ENCODE measurements around the gene HNRNPA0.

DNA sequence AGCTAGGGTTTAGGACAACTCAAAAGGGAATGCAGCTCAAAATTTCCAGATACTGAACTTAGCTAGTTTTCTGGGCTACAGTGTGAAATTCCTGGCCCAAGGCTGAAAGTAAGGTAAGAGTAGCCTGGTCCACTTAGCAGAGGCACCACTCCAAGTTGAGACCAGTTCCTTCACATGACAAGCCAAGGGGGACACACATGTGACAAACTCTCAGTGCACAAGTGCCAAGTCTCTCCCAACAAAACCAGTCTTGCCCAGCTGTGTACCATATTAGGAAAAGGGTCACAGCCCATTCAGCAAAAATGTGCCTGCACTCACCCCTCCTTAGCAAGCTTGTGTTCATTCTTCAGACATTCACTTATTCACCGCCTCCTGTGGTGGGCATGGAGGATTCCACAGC, 46.1 kb downstream of the HNRNPA0 start:
- TF ChIP-seq, protein P1, sequence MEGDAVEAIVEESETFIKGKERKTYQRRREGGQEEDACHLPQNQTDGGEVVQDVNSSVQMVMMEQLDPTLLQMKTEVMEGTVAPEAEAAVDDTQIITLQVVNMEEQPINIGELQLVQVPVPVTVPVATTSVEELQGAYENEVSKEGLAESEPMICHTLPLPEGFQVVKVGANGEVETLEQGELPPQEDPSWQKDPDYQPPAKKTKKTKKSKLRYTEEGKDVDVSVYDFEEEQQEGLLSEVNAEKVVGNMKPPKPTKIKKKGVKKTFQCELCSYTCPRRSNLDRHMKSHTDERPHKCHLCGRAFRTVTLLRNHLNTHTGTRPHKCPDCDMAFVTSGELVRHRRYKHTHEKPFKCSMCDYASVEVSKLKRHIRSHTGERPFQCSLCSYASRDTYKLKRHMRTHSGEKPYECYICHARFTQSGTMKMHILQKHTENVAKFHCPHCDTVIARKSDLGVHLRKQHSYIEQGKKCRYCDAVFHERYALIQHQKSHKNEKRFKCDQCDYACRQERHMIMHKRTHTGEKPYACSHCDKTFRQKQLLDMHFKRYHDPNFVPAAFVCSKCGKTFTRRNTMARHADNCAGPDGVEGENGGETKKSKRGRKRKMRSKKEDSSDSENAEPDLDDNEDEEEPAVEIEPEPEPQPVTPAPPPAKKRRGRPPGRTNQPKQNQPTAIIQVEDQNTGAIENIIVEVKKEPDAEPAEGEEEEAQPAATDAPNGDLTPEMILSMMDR (IDR thresholded peaks at IDR 0.05) = no peak
- no peak for TF ChIP-seq EZH2 (IDR thresholded peaks at IDR 0.05; ENCODE audit: borderline replicate concordance, insufficient read depth, low read depth, low read length, poor library complexity, severe bottlenecking)

Measured in B cell (primary cell).